Body of pancreas (tissue), 4 donors: ENCODE data around the gene KIZ.

Experiments used
- CTCF ChIP-seq, 7 experiments: fragments of 450-650 bp in 4 of 7; fragments of 200-600 bp in 3 of 7; sonication (generic) in 3 of 7; IDR thresholded peaks; one replicate each; pipeline ENCODE4 v1.5.1; 2016 to 2019; ENCODE audit warnings: antibody characterized with exemption in 7 of 7
- POLR2A ChIP-seq, 3 donors: fragments of 450-650 bp; IDR thresholded peaks; one replicate each; pipeline ENCODE4 v1.6.1; 2016; ENCODE audit warnings: antibody characterized with exemption in 3 of 3, mild to moderate bottlenecking in 2 of 3

DNA sequence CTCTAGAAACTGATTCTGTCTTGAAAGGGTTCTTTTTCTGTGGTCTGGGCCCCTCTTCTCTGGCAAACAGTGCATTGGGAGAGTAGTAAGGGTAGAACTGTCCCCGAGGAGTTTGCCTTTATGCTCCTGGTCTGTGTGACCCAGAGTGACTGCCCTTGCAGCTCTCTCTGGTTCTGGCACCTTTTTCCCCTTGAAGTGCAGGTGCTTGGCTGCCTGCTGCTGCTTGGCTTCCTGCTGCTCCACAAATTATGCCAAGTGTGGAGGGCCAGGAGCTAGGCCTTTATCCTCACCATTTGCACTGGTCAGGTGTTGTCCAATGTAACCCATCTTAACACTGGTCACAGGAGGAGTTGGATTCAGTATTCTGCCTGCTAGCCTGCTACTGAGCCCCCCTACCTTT lies 11.2 kb downstream of the KIZ start:
- TF ChIP-seq CTCF (IDR thresholded peaks at IDR 0.05), result no peak
- no peak for TF ChIP-seq POLR2A (IDR thresholded peaks at IDR 0.05)
